ENCODE data around the gene KRTAP5-10.
"Not testable (repeated sequence)": the region's sequence is repeated elsewhere in the genome, so short reads cannot be mapped to it uniquely, and the experiment has no call there.

The KRTAP5-10 gene

GRCh38 chr11:71572811-71573210, 7.4 kb downstream of the KRTAP5-10 start:
- DNase-seq (ENCODE audit: low spot score), result no peak

- DNase-seq (ENCODE audit: low spot score), result no peak
Observed at GRCh38 chr11:71574418-71574817, 9.1 kb downstream of the KRTAP5-10 start.

- DNase-seq (ENCODE audit: low spot score), result no peak
Observed at GRCh38 chr11:71575723-71576424, 10.5 kb downstream of the KRTAP5-10 start.

GRCh38 chr11:71576688-71577465, 11.5 kb downstream of the KRTAP5-10 start:
- DNase-seq (ENCODE audit: low spot score), result not testable (repeated sequence)

- DNase-seq (ENCODE audit: low spot score), result no peak
Observed at GRCh38 chr11:71577469-71578004, 12.2 kb downstream of the KRTAP5-10 start.

- not testable (repeated sequence) for DNase-seq (ENCODE audit: low spot score)
Observed at GRCh38 chr11:71579513-71579912, 14.2 kb downstream of the KRTAP5-10 start.

- peak; percentile 53 for DNase-seq (ENCODE audit: low spot score)
Observed at GRCh38 chr11:71580057-71581003, 15.0 kb downstream of the KRTAP5-10 start.

GRCh38 chr11:71581826-71582225, 16.5 kb downstream of the KRTAP5-10 start:
- no peak for DNase-seq (ENCODE audit: low spot score)

GRCh38 chr11:71582309-71582895, 17.0 kb downstream of the KRTAP5-10 start, which contains the start of gene KRTAP5-11:
Gene KRTAP5-11, minus strand, starts transcription at chr11:71582875. Its CDS starts 38 bp downstream, at chr11:71582837.
- DNase-seq (ENCODE audit: low spot score), result no peak

GRCh38 chr11:71582969-71583368, 17.6 kb downstream of the KRTAP5-10 start:
- not testable (repeated sequence) for DNase-seq (ENCODE audit: low spot score)

- DNase-seq (ENCODE audit: low spot score), result not testable (repeated sequence)
Observed at GRCh38 chr11:71585673-71586072, 20.3 kb downstream of the KRTAP5-10 start.

- not testable (repeated sequence) for DNase-seq (ENCODE audit: low spot score)
Observed at GRCh38 chr11:71588314-71588713, 23.0 kb downstream of the KRTAP5-10 start.

GRCh38 chr11:71588822-71589545, 23.6 kb downstream of the KRTAP5-10 start:
- peak; percentile 50 for DNase-seq (ENCODE audit: low spot score)

- DNase-seq (ENCODE audit: low spot score), result not testable (repeated sequence)
Observed at GRCh38 chr11:71589546-71589920, 24.2 kb downstream of the KRTAP5-10 start.

- not testable (repeated sequence) for DNase-seq (ENCODE audit: low spot score)
Observed at GRCh38 chr11:71603221-71603620, 37.9 kb downstream of the KRTAP5-10 start.

GRCh38 chr11:71604798-71605488, 39.6 kb downstream of the KRTAP5-10 start:
- peak; percentile 38 for DNase-seq (ENCODE audit: low spot score)

GRCh38 chr11:71606853-71607519, 41.6 kb downstream of the KRTAP5-10 start:
- not testable (repeated sequence) for DNase-seq (ENCODE audit: low spot score)

GRCh38 chr11:71607520-71608216, 42.3 kb downstream of the KRTAP5-10 start:
- DNase-seq (ENCODE audit: low spot score), result not testable (repeated sequence)

GRCh38 chr11:71608272-71608671, 42.9 kb downstream of the KRTAP5-10 start:
- DNase-seq (ENCODE audit: low spot score), result not testable (repeated sequence)

Data from NAMALWA (cell line).